Activated naive CD8-positive, alpha-beta T cell treated with anti-CD3 and anti-CD28 coated beads for 36 hours (primary cell): ENCODE data around the gene GMIP. TPM values are rescaled to one million over a fixed set of nuclear protein-coding genes. Genes with fewer than 3 reads are reported as not detected.
A peak's percentile ranks its signal among the peaks of the same experiment; 100 is the strongest.
"Not testable (repeated sequence)": the region's sequence is repeated elsewhere in the genome, so short reads cannot be mapped to it uniquely, and the experiment has no call there.

Source experiments
- DNase-seq: peaks from one replicate; pipeline ENCODE4 v3.0.0; 2021
- H3K27ac Mint-ChIP-seq: one replicate; pipeline ENCODE4 v1.8.0; 2022; ENCODE audit warnings: mild to moderate bottlenecking, moderate library complexity, mixed read lengths
- H3K27me3 Mint-ChIP-seq: one replicate; pipeline ENCODE4 v1.8.0; 2022; ENCODE audit warnings: mild to moderate bottlenecking, mixed read lengths
- H3K36me3 Mint-ChIP-seq: one replicate; pipeline ENCODE4 v1.8.0; 2021; ENCODE audit warnings: mild to moderate bottlenecking, mixed read lengths
- H3K4me1 Mint-ChIP-seq: one replicate; pipeline ENCODE4 v1.8.0; 2021; ENCODE audit warnings: mixed read lengths
- H3K4me3 Mint-ChIP-seq: one replicate; pipeline ENCODE4 v1.8.0; 2022; ENCODE audit warnings: mild to moderate bottlenecking, moderate library complexity, mixed read lengths
- H3K9me3 Mint-ChIP-seq: one replicate; pipeline ENCODE4 v1.8.0; 2022; ENCODE audit warnings: mixed read lengths
- total RNA-seq, 2 experiments: library from RNA; stranded (reverse); gene quantifications; one replicate each; pipeline ENCODE4 v1.2.3, GENCODE V29; 2021

The GMIP gene
- total RNA-seq, 2 experiments from 2014 or later: 53.3 to 54.7 TPM

DNA sequence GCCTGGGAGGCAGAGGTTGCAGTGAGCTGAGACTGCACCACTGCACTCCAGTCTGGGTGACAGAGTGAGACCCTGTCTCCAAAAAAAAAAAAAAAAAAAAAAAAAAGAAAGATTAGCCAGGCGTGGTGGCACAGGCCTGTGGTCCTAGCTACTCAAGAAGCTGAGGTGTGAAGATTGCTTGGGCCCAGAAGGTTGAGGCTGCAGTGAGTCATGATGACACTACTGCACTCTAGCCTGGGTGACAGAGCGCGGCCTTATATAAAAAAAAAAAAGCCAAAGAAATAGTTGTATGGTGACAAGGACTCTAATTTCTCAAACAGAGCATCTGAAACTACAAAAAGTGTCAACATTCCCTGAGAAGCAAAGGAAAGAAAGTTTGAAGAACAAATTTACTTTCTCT lies 28.4 kb downstream of the GMIP start:
- no peaks in the 10 kb centered on the region for H3K27me3 Mint-ChIP-seq
- no peaks in the 10 kb centered on the region for H3K9me3 Mint-ChIP-seq
- H3K4me3 Mint-ChIP-seq: peak overlapping the region; percentile 47
- peaks cover 11% of the 10 kb centered on the region for H3K36me3 Mint-ChIP-seq
- H3K27ac Mint-ChIP-seq: no peak overlapping the region
- peak; percentile 46 for DNase-seq
- peaks cover 44% of the 10 kb centered on the region for H3K4me1 Mint-ChIP-seq

- H3K4me3 Mint-ChIP-seq: no peak overlapping the region
- peaks cover 15% of the 10 kb centered on the region for H3K36me3 Mint-ChIP-seq
- no peaks in the 10 kb centered on the region for H3K9me3 Mint-ChIP-seq
- no peak for DNase-seq
- no peak overlapping the region for H3K27ac Mint-ChIP-seq
- no peaks in the 10 kb centered on the region for H3K27me3 Mint-ChIP-seq
- peaks cover 33% of the 10 kb centered on the region for H3K4me1 Mint-ChIP-seq
These were observed 30.0 kb downstream of the GMIP start for GRCh38 chr19:19613506-19613905.

DNA sequence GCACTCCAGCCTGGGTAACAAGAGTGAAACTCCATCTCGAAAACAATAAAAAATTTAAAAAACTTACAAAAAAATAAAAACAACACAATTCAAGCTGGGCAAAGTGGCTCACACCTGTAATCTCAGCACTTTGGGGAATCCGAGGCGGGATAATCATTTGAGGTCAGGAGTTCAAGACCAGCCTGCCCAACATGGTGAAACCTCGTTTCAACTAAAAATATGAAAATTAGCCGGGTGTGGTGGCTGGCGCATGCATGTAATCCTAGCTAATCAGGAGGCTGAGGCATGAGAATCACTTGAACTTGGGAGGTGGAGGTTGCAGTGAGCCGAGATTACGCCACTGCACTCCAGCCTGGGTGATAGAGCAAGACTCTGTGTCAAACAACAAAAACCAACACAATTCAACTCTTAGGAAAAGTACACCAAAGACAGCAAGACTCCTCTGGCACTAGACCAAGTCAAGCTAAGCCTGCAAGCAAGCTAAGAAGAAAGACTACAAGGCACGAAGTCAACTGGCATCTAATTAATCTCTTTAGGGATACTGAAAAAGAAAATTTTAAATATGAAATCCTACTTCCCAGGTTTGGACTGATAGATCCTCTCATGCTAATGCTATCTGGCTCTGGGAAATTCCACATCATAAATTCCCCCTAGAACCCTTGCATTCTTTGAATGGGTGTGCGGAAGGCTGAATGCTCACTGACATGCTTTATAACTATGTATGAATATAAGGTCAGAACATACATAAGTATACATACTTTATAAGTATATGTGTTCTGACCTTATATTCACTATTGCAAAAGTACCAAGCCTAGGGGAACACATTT lies 32.9 kb downstream of the GMIP start:
- Mint-ChIP-seq H3K4me3 (no peak overlapping the region), H3K27ac (no peak overlapping the region), H3K27me3 (no peaks in the 10 kb centered on the region), H3K36me3 (peaks cover 20% of the 10 kb centered on the region), H3K9me3 (no peaks in the 10 kb centered on the region), H3K4me1 (peaks cover 26% of the 10 kb centered on the region)
- DNase-seq: no peak

DNA sequence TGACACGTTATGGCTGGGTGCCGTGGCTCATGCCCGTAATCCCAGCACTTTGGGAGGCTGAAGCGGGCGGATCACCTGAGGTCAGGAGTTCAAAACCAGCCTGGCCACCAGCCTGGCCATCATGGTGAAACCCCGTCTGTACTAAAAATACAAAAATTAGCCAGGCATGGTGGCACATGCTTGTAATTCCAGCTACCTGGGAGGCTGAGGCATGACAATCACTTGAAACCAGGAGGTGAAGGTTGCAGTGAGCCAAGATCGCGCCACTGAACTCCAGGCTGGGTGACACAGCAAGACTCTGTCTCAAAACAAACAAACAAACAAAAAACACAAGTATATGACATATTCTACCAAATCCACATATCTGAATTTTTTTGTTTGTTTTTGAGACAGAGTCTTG lies 36.8 kb downstream of the GMIP start:
- Mint-ChIP-seq H3K4me1 (peaks cover 30% of the 10 kb centered on the region), H3K27ac (peak overlapping the region; percentile 87), H3K36me3 (peaks cover 17% of the 10 kb centered on the region)
- H3K9me3 Mint-ChIP-seq, DNase-seq, H3K27me3 Mint-ChIP-seq, H3K4me3 Mint-ChIP-seq: not testable (repeated sequence)

- H3K4me1 Mint-ChIP-seq: peaks cover 37% of the 10 kb centered on the region
- DNase-seq: no peak
- H3K4me3 Mint-ChIP-seq: peak overlapping the region; percentile 25
- H3K9me3 Mint-ChIP-seq: no peaks in the 10 kb centered on the region
- peaks cover 23% of the 10 kb centered on the region for H3K36me3 Mint-ChIP-seq
- H3K27me3 Mint-ChIP-seq: no peaks in the 10 kb centered on the region
- H3K27ac Mint-ChIP-seq: peak overlapping the region; percentile 87
These were observed 37.4 kb downstream of the GMIP start for GRCh38 chr19:19606021-19606420.

- DNase-seq: no peak
- Mint-ChIP-seq H3K27ac (peak overlapping the region; percentile 86), H3K4me3 (no peak overlapping the region), H3K27me3 (no peaks in the 10 kb centered on the region), H3K4me1 (peaks cover 49% of the 10 kb centered on the region), H3K9me3 (peaks cover 3% of the 10 kb centered on the region), H3K36me3 (peaks cover 18% of the 10 kb centered on the region)
These were observed 40.6 kb downstream of the GMIP start for GRCh38 chr19:19602713-19603324.

- H3K27ac Mint-ChIP-seq: peak overlapping the region; percentile 86
- no peaks in the 10 kb centered on the region for H3K27me3 Mint-ChIP-seq
- no peak for DNase-seq
- peaks cover 54% of the 10 kb centered on the region for H3K4me1 Mint-ChIP-seq
- H3K4me3 Mint-ChIP-seq: no peak overlapping the region
- peaks cover 23% of the 10 kb centered on the region for H3K36me3 Mint-ChIP-seq
- H3K9me3 Mint-ChIP-seq: peaks cover 3% of the 10 kb centered on the region
These were observed 41.2 kb downstream of the GMIP start for GRCh38 chr19:19602136-19602712.

DNA sequence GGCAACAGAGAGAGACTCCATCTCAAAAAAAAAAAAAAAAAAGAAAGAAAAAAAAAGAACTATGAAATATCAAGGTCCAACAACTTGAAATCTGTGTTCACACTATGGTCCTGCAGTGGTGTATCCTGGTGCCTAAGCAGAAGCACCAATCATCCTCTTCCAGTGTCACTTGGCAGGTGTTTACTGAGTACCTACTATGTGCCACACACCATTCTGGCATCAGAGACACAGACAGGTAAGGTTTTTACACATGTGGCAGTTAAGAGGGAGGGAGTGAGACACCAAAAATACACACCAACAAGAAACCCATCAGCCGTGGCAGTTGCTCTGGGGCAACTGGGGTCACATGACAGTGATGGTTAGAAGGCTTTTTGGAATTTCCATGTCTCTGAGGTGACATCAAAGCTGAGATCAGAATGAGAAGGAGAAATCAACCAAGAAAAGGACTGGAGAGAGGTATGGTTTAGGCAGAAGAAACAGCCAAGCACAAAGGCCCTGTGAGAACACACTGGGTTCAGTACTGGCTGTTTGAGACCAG lies 42.6 kb downstream of the GMIP start:
- peak overlapping the region; percentile 86 for H3K27ac Mint-ChIP-seq
- peaks cover 52% of the 10 kb centered on the region for H3K4me1 Mint-ChIP-seq
- H3K27me3 Mint-ChIP-seq: no peaks in the 10 kb centered on the region
- peak; percentile 18 for DNase-seq
- H3K9me3 Mint-ChIP-seq: peaks cover 3% of the 10 kb centered on the region
- peaks cover 23% of the 10 kb centered on the region for H3K36me3 Mint-ChIP-seq
- H3K4me3 Mint-ChIP-seq: peak overlapping the region; percentile 22

- Mint-ChIP-seq H3K4me1 (peaks cover 65% of the 10 kb centered on the region), H3K36me3 (peaks cover 28% of the 10 kb centered on the region), H3K4me3 (peak overlapping the region; percentile 77), H3K27ac (peak overlapping the region; percentile 100)
- not testable (repeated sequence) for H3K27me3 Mint-ChIP-seq, H3K9me3 Mint-ChIP-seq
- DNase-seq: peak; percentile 63
These were observed 44.6 kb downstream of the GMIP start for GRCh38 chr19:19598728-19599451.

DNA sequence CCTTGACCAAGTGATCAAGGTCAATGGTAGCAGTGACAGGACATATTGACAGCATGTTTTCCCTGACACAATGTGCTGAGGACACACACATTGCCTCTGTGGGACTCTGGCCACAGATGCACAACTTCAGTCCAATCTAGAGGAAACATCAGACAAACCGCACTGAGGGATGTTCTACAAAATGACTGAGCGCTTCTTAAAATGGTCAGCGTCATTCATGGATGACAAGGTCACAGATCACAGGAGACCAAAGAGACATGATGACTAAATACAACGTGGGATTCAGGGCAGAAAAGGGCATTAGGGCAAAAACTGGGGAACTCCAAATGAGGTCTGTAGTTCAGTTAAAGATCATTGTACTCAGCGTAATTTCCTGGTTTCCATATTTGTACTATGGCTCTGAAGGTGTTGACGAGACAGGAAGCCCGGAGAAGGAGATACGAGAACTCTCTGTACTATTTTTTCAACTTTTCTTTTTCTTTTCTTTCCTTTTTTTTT lies 45.6 kb downstream of the GMIP start:
- Mint-ChIP-seq H3K4me3 (peak overlapping the region; percentile 77), H3K36me3 (peaks cover 35% of the 10 kb centered on the region), H3K9me3 (peaks cover 3% of the 10 kb centered on the region), H3K27ac (peak overlapping the region; percentile 100), H3K4me1 (peaks cover 61% of the 10 kb centered on the region), H3K27me3 (no peaks in the 10 kb centered on the region)
- peak; percentile 59 for DNase-seq

- DNase-seq: no peak
- Mint-ChIP-seq H3K9me3 (no peaks in the 10 kb centered on the region), H3K27ac (peak overlapping the region; percentile 69), H3K36me3 (peaks cover 34% of the 10 kb centered on the region), H3K4me3 (no peak overlapping the region), H3K4me1 (peaks cover 57% of the 10 kb centered on the region), H3K27me3 (no peaks in the 10 kb centered on the region)
These were observed 48.2 kb downstream of the GMIP start for GRCh38 chr19:19595171-19595701.

DNA sequence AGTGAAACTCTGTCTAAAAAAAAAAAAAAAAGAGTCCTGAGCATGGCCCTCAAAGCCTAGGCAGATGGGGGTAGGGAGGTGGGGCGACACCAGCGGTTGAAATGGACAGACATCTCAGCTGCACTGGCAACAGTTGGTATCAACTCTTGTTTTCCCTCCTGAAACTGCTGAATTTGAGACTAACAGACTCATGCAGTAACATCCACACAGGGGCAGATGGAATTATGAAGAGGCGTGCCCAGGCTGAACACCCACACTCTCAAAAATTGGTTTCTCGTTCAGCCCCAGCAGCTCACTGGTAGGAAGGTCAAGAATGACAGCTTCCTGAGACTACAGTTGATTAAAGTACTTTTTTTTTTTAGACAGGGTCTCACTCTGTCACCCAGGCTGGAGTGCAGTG lies 49.1 kb downstream of the GMIP start:
- peak; percentile 27 for DNase-seq
- H3K27ac Mint-ChIP-seq: peak overlapping the region; percentile 59
- no peaks in the 10 kb centered on the region for H3K27me3 Mint-ChIP-seq
- peaks cover 64% of the 10 kb centered on the region for H3K4me1 Mint-ChIP-seq
- H3K36me3 Mint-ChIP-seq: peaks cover 38% of the 10 kb centered on the region
- peaks cover 2% of the 10 kb centered on the region for H3K9me3 Mint-ChIP-seq
- no peak overlapping the region for H3K4me3 Mint-ChIP-seq

- Mint-ChIP-seq H3K4me3 (no peak overlapping the region), H3K4me1 (peaks cover 64% of the 10 kb centered on the region), H3K27me3 (no peaks in the 10 kb centered on the region), H3K9me3 (peaks cover 2% of the 10 kb centered on the region), H3K27ac (peak overlapping the region; percentile 88), H3K36me3 (peaks cover 45% of the 10 kb centered on the region)
- no peak for DNase-seq
These were observed 50.8 kb downstream of the GMIP start for GRCh38 chr19:19592690-19593089.

- DNase-seq: peak; percentile 69
- H3K36me3 Mint-ChIP-seq: peaks cover 40% of the 10 kb centered on the region
- H3K4me1 Mint-ChIP-seq: peaks cover 56% of the 10 kb centered on the region
These were observed 52.2 kb downstream of the GMIP start for GRCh38 chr19:19591133-19591825.

More at GRCh38 chr19:19591133-19591825, 52.2 kb downstream of the GMIP start:
- peak overlapping the region; percentile 64 for H3K4me3 Mint-ChIP-seq
- no peaks in the 10 kb centered on the region for H3K27me3 Mint-ChIP-seq
- H3K27ac Mint-ChIP-seq: peak overlapping the region; percentile 88
- peaks cover 2% of the 10 kb centered on the region for H3K9me3 Mint-ChIP-seq
